ENCODE results near the gene MTA2.
"Not testable (repeated sequence)": the region's sequence is repeated elsewhere in the genome, so short reads cannot be mapped to it uniquely, and the experiment has no call there.

DNA sequence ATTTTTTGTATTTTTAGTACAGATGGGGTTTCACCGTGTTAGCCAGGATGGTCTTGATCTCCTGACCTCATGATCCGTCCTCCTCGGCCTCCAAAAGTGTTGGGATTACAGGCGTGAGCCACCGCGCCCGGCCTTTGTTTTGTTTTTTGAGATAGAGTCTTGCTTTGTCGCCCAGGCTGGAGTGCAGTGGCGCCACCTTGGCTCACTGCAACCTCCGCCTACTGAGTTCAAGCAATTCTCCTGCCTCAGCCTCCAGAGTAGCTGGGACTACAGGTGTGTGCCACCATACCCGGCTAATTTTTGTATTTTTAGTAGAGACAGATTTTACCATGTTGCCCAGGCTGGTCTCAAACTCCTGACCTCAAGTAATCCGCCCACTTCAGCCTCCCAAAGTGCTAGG is 48.6 kb upstream of the MTA2 start:
- TF ChIP-seq, protein P1, sequence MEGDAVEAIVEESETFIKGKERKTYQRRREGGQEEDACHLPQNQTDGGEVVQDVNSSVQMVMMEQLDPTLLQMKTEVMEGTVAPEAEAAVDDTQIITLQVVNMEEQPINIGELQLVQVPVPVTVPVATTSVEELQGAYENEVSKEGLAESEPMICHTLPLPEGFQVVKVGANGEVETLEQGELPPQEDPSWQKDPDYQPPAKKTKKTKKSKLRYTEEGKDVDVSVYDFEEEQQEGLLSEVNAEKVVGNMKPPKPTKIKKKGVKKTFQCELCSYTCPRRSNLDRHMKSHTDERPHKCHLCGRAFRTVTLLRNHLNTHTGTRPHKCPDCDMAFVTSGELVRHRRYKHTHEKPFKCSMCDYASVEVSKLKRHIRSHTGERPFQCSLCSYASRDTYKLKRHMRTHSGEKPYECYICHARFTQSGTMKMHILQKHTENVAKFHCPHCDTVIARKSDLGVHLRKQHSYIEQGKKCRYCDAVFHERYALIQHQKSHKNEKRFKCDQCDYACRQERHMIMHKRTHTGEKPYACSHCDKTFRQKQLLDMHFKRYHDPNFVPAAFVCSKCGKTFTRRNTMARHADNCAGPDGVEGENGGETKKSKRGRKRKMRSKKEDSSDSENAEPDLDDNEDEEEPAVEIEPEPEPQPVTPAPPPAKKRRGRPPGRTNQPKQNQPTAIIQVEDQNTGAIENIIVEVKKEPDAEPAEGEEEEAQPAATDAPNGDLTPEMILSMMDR (conservative IDR thresholded peaks at IDR 0.05) = not testable (repeated sequence)
- not testable (repeated sequence) for TF ChIP-seq EZH2 (IDR thresholded peaks at IDR 0.05; ENCODE audit: low read depth)
